ENCODE measurements around the gene TMEM181.
"Not testable (repeated sequence)": the region's sequence is repeated elsewhere in the genome, so short reads cannot be mapped to it uniquely, and the experiment has no call there.

TMEM181 gene

GRCh38 chr6:158552796-158553138, 7.1 kb upstream of the TMEM181 start:
- Mint-ChIP-seq H3K36me3 (no peaks in the 10 kb centered on the region), H3K4me1 (no peaks in the 10 kb centered on the region), H3K27me3 (no peaks in the 10 kb centered on the region), H3K9me3 (no peaks in the 10 kb centered on the region), H3K4me3 (no peak overlapping the region), H3K27ac (no peak overlapping the region)

DNA sequence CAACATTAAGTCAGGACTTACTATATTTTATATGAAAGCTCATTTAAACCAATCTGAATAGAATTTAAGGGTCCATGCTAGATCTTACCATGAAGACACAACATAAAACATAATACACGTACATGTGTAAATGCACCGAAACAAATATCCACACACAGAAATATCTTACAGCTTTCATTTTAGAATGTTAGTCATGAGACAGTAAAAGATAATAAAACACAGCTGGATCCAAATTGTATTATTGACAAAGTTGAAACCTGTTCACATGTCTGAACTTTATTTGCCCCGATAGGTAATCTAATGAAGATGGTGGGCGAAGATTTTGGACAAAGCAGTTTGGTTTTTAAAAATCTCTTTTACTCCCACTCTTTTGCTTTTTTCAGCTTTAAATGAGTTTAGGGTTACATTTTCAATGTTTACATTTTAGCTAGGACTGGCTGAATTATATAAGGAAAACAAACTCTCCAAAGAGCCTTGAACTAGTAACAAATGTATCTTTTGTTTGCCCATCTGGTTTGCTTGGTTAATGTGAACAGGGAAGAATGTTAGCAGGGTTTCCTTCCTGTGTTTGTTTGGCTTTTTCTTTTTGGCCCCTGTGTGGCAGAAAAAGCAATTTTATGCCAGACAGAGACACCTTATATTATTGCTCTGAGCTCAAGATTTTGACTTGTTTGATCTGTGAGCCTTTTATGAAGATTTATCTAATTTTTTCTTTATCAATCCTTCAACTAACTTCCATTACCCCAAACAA, 5.1 kb upstream of the TMEM181 start:
- H3K9me3 Mint-ChIP-seq = no peaks in the 10 kb centered on the region
- H3K27me3 Mint-ChIP-seq = no peaks in the 10 kb centered on the region
- H3K4me3 Mint-ChIP-seq = no peak overlapping the region
- H3K36me3 Mint-ChIP-seq = no peaks in the 10 kb centered on the region
- no peak overlapping the region for H3K27ac Mint-ChIP-seq
- H3K4me1 Mint-ChIP-seq = no peaks in the 10 kb centered on the region

GRCh38 chr6:158556113-158556512, 3.8 kb upstream of the TMEM181 start:
- H3K36me3 Mint-ChIP-seq = no peaks in the 10 kb centered on the region
- H3K4me3 Mint-ChIP-seq = no peak overlapping the region
- H3K9me3 Mint-ChIP-seq = no peaks in the 10 kb centered on the region
- H3K27ac Mint-ChIP-seq = no peak overlapping the region
- H3K27me3 Mint-ChIP-seq = no peaks in the 10 kb centered on the region
- peaks cover 2% of the 10 kb centered on the region for H3K4me1 Mint-ChIP-seq

DNA sequence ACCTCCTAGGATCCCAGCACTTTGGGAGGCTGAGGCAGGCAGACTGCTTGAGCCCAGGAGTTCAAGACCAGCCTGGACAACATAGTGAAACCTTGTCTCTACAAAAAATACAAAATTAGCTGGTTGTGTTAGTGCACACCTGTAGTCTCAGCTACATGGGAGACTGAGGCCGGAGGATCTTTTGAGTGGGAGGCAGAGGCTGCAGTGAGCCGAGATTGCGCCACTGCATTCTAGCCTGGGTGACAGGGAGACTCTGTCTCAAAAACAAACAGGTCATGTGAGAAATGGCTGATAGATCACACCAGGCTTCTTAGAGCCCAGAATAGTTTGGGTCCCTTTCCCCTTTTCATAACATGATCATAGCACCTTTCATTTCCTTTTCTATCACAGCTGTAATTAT, 2.8 kb upstream of the TMEM181 start:
- not testable (repeated sequence) for H3K27ac Mint-ChIP-seq, H3K4me3 Mint-ChIP-seq, H3K36me3 Mint-ChIP-seq, H3K27me3 Mint-ChIP-seq, H3K9me3 Mint-ChIP-seq
- H3K4me1 Mint-ChIP-seq = peaks cover 12% of the 10 kb centered on the region

DNA sequence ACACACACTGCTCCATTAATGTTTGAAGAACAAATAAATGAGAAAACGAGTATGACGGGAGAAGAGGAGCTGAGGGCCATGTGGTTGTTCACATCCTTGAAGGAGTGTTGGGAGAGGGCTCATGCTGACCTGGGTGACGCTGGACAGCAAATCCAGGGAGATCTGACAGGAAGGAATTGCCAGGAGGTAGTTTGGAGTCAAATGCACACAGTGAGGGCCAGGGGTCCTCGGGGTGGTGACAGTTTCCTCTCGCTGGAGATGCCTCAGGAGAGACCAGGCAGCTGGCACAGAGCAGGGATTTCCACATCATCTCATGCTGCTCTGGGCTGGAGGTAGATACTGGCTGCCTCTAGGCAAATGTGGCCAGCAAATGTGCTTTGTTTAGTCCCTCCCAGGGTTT, 2.0 kb upstream of the TMEM181 start:
- Mint-ChIP-seq H3K27me3 (no peaks in the 10 kb centered on the region), H3K36me3 (no peaks in the 10 kb centered on the region), H3K27ac (no peak overlapping the region), H3K4me1 (peaks cover 20% of the 10 kb centered on the region), H3K4me3 (peak overlapping the region; percentile 38), H3K9me3 (no peaks in the 10 kb centered on the region)

DNA sequence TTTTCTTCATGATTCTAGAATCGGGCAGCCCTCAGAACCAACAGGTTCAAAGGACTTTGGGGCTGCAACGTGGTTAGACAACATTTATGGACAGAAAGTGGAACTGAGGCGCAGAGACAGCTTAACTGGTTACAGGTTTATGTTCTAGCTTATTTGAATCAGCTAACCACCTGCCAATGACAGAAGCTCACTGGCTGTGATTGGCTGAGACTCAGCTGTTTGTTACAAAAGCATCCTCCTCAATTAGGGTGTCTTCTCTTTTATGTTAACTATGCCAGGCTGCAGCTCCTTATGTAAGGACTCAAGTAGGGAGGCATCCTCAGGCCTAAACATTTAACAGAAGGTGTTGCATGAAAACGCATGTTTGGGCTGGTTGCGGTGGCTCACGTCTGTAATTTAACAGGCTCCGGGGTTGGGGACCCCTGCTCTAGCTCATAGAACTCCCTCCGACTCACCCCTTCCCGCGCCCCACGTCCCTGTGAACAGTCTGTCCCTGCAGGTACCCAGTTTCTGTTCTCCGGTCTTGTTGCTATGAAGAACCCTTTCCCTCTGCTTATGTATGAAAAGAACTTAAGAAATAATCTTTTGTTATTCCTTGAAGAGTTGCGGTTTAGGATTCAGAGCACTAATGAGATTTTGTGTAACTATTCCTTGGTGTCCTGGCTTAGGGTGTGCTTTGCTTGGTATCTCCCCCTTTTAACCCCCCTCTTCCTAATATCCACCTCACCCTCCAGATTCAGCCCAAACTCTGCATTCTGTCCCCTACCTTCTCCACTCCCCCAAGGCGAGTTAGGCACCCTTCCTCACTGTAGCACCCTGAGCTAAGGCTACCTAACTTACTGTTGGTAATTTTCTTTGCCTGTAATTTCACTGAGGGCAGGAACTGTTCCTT, 1.2 kb upstream of the TMEM181 start:
- no peaks in the 10 kb centered on the region for H3K9me3 Mint-ChIP-seq
- H3K36me3 Mint-ChIP-seq = no peaks in the 10 kb centered on the region
- no peaks in the 10 kb centered on the region for H3K27me3 Mint-ChIP-seq
- peak overlapping the region; percentile 73 for H3K4me3 Mint-ChIP-seq
- peak overlapping the region; percentile 66 for H3K27ac Mint-ChIP-seq
- H3K4me1 Mint-ChIP-seq = peaks cover 22% of the 10 kb centered on the region

DNA sequence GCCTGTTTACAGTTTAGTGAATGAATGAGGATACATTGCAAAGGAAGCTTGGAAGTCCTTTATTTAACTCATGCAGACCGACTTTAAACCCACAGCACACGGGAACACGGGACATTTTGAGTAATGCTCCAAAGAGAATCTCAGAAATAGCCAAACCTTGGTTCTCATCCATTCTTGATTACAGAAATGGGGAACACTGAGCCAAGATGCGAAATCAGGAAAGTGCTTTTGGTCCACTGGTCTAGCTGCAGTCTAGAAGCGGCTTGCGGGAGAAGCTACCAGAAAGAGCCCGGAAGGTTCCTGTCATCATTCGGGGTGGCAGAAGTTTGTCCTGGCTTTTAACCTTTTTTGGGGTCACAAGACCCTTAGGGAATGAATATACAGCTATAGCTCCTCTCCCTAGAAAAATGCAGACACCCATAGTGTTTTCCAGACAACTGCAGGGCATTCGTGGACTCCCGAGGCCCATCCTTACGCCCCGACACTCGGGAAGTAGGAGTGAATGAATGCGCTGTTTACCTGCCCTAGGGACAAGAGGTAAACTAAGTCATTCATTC, 475 bp upstream of the TMEM181 start:
- Mint-ChIP-seq H3K36me3 (no peaks in the 10 kb centered on the region), H3K4me3 (peak overlapping the region; percentile 73), H3K27me3 (no peaks in the 10 kb centered on the region), H3K9me3 (no peaks in the 10 kb centered on the region), H3K27ac (peak overlapping the region; percentile 66), H3K4me1 (peaks cover 27% of the 10 kb centered on the region)

DNA sequence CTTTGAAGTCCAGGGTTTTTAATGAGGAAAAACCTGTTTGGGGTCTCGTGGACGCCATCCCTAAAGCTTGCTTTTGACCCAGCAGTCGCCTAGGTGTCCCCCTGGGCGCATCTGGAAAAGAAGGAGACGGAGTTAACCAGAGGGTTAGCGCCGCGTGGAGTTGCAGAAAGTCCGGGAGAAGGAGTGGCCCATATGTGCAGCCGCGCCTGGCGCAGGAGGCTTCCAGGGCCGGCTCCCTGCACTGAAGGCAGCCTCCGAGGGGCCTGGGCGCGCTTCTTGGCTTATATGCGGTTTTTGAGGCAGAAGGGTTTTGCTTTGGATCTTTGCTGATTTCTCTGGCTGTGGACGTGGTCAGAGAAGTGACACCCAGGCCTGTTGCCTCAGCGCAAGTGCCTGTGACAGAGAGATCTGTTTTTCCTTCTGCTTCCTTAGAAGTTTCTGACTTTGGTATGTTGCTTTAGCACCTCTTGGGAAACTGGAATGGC, 987 bp downstream of the TMEM181 start:
- Mint-ChIP-seq H3K4me1 (peaks cover 41% of the 10 kb centered on the region), H3K9me3 (no peaks in the 10 kb centered on the region), H3K27ac (peak overlapping the region; percentile 93), H3K4me3 (peak overlapping the region; percentile 96), H3K36me3 (no peaks in the 10 kb centered on the region), H3K27me3 (no peaks in the 10 kb centered on the region)

- Mint-ChIP-seq H3K4me1 (peaks cover 47% of the 10 kb centered on the region), H3K27me3 (no peaks in the 10 kb centered on the region), H3K9me3 (no peaks in the 10 kb centered on the region), H3K4me3 (peak overlapping the region; percentile 96), H3K27ac (peak overlapping the region; percentile 64), H3K36me3 (no peaks in the 10 kb centered on the region)
These were observed 1.5 kb downstream of the TMEM181 start for GRCh38 chr6:158561321-158561884.

GRCh38 chr6:158561938-158562337, 2.0 kb downstream of the TMEM181 start:
- peak overlapping the region; percentile 96 for H3K4me3 Mint-ChIP-seq
- no peak overlapping the region for H3K27ac Mint-ChIP-seq
- no peaks in the 10 kb centered on the region for H3K9me3 Mint-ChIP-seq
- no peaks in the 10 kb centered on the region for H3K36me3 Mint-ChIP-seq
- no peaks in the 10 kb centered on the region for H3K27me3 Mint-ChIP-seq
- H3K4me1 Mint-ChIP-seq = peaks cover 52% of the 10 kb centered on the region

DNA sequence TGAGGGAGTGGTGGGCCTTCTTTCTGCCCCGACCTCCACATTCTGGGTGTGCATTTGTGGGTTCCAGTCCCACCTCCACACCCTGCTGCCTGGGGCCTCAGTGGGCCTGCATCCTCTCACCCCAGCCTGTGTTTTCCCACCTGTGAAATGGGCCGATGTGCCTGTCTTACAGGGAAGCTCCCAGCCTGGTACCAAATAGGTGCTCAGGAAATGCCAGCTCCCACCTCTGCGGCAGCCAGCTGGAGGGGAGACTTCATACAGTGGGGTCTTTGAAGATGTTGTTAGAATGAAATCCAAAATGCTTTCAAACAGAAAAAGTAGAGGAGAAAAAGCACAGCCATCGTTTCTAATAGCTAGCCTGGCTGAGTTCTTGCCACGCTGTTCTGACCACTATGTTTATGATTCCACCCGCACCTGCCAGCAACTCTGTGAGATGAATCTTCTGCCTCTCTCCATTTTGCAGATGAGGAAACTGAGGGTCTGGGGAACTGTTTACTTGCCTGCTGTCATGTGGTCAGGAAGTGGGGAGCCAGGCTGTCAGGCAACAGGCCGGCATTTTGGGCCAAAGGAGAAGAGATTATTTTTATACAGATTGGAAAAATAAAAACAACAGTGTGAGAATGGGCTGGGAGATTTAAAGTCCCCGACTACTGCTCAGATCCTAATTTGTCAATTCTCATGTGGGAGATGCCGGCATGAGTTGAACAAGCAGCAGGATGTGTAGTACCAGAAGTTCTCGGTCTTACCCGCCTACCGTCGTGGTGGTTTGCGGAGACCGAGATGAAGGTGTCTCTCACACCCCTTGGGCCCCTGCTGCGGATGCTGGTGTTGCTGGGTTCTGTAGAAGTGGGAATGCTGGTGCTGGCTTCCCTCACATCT, 4.6 kb downstream of the TMEM181 start:
- Mint-ChIP-seq H3K4me1 (peaks cover 76% of the 10 kb centered on the region), H3K27me3 (no peaks in the 10 kb centered on the region), H3K4me3 (peak overlapping the region; percentile 51), H3K36me3 (peaks cover 2% of the 10 kb centered on the region), H3K9me3 (no peaks in the 10 kb centered on the region), H3K27ac (peak overlapping the region; percentile 59)

GRCh38 chr6:158565122-158565429, 5.2 kb downstream of the TMEM181 start:
- peaks cover 82% of the 10 kb centered on the region for H3K4me1 Mint-ChIP-seq
- H3K36me3 Mint-ChIP-seq = peaks cover 2% of the 10 kb centered on the region
- H3K27me3 Mint-ChIP-seq = no peaks in the 10 kb centered on the region
- H3K27ac Mint-ChIP-seq = peak overlapping the region; percentile 27
- no peak overlapping the region for H3K4me3 Mint-ChIP-seq
- H3K9me3 Mint-ChIP-seq = no peaks in the 10 kb centered on the region

- Mint-ChIP-seq H3K27me3 (no peaks in the 10 kb centered on the region), H3K4me3 (peak overlapping the region; percentile 59), H3K36me3 (peaks cover 2% of the 10 kb centered on the region), H3K9me3 (no peaks in the 10 kb centered on the region), H3K4me1 (peaks cover 85% of the 10 kb centered on the region), H3K27ac (peak overlapping the region; percentile 39)
These were observed 5.7 kb downstream of the TMEM181 start for GRCh38 chr6:158565482-158566040.

- Mint-ChIP-seq H3K4me1 (peaks cover 82% of the 10 kb centered on the region), H3K4me3 (peak overlapping the region; percentile 59), H3K27ac (peak overlapping the region; percentile 83), H3K27me3 (no peaks in the 10 kb centered on the region), H3K36me3 (peaks cover 2% of the 10 kb centered on the region), H3K9me3 (no peaks in the 10 kb centered on the region)
These were observed 6.4 kb downstream of the TMEM181 start for GRCh38 chr6:158566207-158566818.
